Activated T-cell treated with anti-CD3 and anti-CD28 coated beads for 1 hour (primary cell): ENCODE measurements around the gene GFM1.

Experiments
- DNase-seq: peaks from one replicate; pipeline ENCODE4 v3.0.0-alpha.2; 2020; ENCODE audit warnings: low read depth

Gene GFM1

GRCh38 chr3:158727206-158728060 is 83.1 kb downstream of the GFM1 start:
- DNase-seq = peak; percentile 23

- no peak for DNase-seq
These were observed 83.7 kb downstream of the GFM1 start for GRCh38 chr3:158728061-158728377.

- DNase-seq = no peak
These were observed 84.5 kb downstream of the GFM1 start for GRCh38 chr3:158728851-158729250.

- no peak for DNase-seq
These were observed 87.2 kb downstream of the GFM1 start for GRCh38 chr3:158731486-158731885.

- no peak for DNase-seq
These were observed 87.9 kb downstream of the GFM1 start, which contains the start of gene RARRES1 for GRCh38 chr3:158731938-158732855. Gene RARRES1, minus strand, starts transcription at chr3:158732457. Its CDS starts 42 bp downstream, at chr3:158732415.

GRCh38 chr3:158732856-158733200 is 88.5 kb downstream of the GFM1 start:
- DNase-seq = no peak

GRCh38 chr3:158733656-158734055 is 89.3 kb downstream of the GFM1 start:
- DNase-seq = no peak

- DNase-seq = no peak
These were observed 91.1 kb downstream of the GFM1 start for GRCh38 chr3:158735296-158736033.

- no peak for DNase-seq
These were observed 93.1 kb downstream of the GFM1 start for GRCh38 chr3:158737410-158737809.

GRCh38 chr3:158737976-158738615 is 93.8 kb downstream of the GFM1 start:
- DNase-seq = no peak

- no peak for DNase-seq
These were observed 94.3 kb downstream of the GFM1 start for GRCh38 chr3:158738653-158739052.

- no peak for DNase-seq
These were observed 94.8 kb downstream of the GFM1 start for GRCh38 chr3:158739078-158739477.

- DNase-seq = no peak
These were observed 95.3 kb downstream of the GFM1 start for GRCh38 chr3:158739661-158740060.
